NCI-H460 (cell line): ENCODE results near the gene CCDC63. TPM values are rescaled to one million over a fixed set of nuclear protein-coding genes. Genes with fewer than 3 reads are reported as not detected.

Source experiments
- DNase-seq: peaks from one replicate; pipeline ENCODE4 v3.0.0-alpha.2; 2016; ENCODE audit warnings: low read depth; ENCODE audit errors: extremely low read depth
- total RNA-seq: library from RNA; depleted of rRNA; stranded (reverse); fragments of >200 nt; shearing (Covaris generic); gene quantifications from 2 replicates; pipeline ENCODE4 v1.2.3, GENCODE V29; 2014

Gene CCDC63
- total RNA-seq, 1 experiment from 2014 or later = not detected

DNA sequence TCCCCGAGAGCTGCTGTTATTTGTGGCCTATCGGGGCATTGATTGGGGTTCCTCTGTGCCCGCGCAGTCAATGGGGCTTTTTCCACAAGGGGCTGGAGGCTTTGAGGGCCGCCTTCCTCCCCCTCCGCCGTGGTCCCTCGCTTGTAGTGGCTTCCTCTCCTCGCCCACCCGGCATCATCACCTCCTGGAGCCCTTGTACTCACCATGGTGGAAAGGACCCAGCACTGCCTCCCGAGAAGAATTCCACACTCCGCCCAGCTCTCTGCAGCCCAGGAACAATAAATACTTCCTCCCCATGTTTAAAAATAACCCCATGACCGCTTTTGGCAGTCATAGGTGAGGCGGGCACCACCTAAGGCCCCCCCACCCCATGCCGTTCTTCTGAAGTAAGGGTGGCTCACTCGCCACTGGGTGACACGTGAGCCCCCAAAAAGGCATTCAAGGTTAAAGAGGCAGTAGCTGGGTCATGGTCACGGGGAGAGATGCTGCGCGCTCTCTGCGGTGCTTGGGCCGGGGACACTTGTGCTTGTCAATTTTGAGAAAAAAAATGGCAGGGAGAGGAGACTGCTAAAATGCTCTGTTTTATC is 73.6 kb downstream of the CCDC63 start, which contains the start of gene MYL2:
TSS of gene MYL2 (minus strand) at position 256 of the 587 bp plus-strand sequence. CDS start at position 206, 50 bp downstream.
- no peak for DNase-seq

DNA sequence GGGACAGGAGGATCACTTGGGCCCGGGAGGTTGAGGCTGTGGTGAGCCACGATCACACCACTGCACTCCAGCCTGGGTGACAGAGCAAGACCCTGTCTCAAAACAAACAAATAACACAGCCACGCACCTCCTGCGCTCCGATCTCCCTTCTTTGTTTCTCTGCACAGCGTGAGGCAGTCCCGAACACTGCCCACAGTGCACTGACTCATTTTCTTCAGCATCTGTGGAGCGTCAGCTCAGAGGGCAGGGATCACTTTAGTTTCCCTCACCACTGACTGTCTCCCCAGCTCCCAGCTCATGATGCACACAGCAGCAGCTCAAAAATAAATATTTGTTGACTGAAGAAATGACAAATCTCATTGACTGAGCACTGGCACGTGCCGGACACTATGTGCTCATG is 74.5 kb downstream of the CCDC63 start:
- DNase-seq = no peak

DNA sequence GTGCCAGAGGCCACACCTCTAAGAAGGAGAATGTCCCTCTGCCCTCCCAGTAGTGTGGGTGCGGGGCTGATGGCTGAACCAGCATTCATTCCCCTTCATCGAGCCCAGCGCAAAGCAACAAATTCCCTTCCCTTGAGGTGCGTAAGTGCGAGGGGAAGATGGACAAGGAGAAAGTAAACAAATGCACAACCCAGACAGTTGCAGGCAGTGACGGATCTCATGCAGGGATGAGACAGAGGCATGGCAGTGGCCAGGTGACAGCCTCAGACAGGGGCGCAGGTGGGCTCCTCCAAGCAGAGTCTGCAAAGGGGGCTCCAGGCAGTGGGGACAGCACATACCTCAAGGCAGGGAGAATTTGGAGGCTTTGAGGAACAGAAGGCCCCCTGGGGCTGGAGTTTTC is 75.9 kb downstream of the CCDC63 start:
- DNase-seq = no peak

DNA sequence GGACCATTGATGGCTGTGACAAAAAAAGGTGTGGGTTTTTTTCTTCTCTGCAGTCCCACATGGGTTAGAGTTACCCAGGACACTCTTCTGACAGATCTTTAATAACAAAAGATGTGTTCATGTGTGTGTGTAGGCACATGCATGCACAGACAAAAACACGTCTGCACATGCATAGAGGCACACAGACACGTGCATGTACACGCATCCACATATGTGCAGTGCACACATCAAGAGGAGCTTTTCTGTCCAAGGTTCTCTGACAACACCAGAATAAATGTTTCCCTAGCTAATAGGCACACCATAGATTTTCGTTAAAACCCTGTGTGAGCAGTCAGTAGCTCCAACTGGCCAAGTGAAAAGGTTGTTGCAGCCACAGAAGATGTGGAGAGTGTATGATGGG is 76.4 kb downstream of the CCDC63 start:
- DNase-seq = no peak

DNA sequence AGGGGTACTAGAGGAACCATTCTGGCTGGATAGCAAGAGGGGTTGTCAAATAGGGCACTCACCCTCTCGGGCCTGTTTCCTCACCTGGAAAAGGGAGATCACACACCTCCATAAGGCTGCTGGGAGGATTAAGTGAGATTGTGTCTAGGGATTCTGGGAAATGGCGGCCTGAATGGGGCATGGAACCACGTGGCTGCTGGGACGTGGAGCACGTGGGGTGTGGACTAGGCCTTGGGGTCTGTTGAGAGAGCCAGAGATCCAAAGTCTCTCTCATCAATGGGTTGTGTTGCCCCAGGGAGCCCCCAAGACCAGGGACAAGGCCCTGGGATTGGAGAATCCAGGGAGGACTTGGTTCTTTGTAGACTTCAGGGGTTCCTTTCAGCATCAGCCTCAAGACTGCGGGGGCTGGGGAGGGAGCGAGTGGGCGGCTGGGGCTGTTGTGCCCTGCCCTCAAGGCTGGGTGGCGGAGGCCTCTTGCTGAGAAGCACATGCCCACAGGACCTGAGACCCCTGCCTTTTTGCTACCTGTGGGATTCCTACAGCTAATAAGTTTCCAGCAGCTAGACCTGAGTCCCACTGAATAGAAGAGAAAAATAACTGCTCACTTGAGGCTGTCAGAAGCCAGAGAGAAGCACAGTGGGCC is 77.0 kb downstream of the CCDC63 start:
- no peak for DNase-seq

DNA sequence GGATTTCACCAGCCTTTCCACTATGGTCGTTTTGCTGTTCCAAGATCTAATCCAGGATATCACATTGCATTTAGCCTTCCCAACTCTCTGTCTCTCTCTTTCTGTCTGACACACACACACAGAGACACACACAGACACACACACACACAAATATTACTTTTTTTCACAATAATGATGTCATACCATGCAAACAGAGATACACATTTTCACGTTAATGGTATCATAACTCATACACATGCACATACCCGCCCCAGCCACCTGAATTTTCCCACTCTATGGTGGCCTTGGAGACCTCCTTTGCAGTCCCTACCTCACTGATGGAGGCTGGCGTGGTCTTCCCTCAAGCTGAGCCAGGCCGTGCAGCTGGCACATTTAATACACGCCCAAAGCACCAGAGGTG is 80.8 kb downstream of the CCDC63 start:
- no peak for DNase-seq

DNA sequence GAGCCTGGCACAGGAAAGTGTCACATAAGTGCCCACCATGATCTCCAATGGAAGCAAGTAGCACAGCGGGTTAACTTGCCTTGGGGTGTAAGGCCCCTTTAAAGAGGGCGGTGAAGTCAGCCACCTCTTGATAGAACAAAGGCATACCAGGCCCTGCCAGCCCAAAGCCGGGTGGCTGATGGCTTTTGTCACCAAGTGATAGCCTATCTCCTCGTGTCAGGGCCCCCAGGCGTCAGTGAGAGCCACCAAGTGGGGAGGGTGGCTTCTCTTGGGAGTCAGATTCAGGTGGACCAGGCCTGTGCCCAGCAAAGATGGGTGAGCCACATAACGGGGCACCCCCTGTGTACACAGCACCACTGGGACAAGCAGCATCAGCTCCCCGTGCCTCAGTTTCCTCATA is 81.9 kb downstream of the CCDC63 start:
- no peak for DNase-seq

DNA sequence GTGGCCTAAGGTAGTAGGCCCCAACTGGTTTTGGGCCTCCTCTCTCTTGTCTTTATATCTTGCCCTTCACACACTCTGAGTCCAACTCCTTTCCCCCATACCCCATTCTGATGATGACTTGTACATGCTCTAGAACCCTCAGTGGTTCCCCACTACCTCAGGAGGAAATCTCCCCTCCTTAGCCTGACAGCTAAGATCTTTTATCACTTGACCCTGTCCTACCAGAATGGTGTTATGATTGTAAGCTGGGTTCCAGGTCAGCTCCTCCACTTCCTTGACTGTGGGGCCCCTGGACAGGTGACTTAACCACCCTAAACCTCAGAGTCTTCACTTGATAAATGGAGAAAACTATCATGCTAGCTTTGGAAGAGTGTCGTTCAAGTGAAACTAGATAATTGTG is 83.0 kb downstream of the CCDC63 start:
- DNase-seq = no peak

DNA sequence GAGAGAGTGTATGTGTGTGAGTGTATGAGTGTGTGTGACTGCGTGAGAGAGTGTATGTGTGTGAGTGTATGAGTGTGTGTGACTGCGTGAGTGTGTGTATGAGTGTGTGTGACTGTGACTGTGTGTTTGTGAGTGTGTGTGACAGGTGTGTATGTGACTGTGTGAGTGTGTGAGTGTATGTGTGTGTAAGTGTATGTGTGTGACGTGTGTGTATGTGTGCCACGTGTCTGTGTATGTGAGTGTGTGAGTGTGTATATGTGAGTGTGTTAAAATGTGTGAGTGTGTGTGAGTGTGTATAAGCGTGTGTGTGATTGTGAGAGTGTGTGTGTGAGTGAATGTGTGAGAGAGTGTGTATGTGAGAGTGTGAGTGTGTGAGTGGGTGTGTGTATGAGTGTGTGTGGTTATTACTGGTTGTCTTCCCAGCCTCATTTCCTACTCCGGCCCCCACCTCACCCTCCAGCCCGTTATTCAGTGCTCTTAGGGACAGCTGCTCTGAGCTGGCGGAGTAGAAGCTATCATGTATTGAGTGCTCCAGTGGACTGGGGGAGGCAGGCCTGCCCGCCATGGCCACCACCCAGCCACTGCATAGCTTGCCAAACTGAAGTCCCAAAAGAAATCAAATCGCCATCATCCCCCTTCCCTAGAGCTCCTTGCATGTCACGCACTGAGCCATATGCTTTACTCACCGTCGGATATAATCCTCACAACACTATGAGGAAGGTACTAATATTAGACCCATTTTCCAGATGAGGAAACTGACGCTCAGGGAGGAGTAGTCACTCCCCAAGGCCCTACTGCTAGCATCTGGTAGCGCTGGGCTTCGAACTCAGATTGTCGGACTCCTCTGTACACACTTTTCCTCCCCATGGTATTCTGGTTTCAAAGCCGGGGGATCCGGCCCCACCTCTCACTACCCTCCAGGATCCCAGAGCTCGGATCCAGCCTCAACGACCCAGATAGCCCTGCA is 83.8 kb downstream of the CCDC63 start:
- DNase-seq = no peak

DNA sequence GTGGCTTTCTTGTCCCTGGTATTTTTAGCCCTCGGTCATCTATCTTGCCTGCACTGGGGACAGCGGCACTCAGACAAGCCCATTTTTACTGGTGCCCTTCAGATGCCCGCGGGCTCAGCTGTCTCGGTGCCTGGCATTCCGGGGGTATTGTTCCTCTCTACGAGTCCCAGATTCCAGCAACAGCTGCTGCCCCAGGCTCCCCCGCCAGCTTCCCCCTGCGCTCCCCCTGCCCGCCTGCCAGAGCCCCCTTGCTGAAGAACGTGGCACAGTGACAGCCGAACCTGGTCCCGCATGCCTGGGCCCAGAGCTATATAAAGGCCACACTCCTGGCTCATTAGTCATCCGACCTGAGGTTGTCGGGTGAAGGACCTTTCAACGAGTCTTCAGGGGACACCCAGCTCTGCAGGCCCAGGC is 84.5 kb downstream of the CCDC63 start:
- no peak for DNase-seq

DNA sequence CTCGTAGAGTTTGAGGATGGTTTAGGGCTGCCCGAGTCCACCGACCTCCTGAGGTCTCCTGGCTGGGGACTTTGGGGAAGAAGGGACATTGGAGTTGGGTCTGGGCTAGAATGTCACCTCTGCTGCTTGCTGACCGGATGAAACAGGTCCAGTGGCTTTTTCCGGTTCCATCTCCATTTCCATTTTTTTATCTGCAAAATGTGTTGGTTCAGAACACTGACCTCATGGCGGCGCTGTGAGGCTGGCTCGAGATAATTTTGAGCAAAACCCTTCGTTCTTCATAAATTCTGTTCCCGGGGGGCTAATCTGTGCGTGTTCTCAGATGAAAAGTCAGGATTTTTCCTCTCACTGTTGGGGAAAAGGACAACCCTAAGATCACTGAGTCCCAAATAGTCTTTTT is 85.3 kb downstream of the CCDC63 start:
- no peak for DNase-seq

DNA sequence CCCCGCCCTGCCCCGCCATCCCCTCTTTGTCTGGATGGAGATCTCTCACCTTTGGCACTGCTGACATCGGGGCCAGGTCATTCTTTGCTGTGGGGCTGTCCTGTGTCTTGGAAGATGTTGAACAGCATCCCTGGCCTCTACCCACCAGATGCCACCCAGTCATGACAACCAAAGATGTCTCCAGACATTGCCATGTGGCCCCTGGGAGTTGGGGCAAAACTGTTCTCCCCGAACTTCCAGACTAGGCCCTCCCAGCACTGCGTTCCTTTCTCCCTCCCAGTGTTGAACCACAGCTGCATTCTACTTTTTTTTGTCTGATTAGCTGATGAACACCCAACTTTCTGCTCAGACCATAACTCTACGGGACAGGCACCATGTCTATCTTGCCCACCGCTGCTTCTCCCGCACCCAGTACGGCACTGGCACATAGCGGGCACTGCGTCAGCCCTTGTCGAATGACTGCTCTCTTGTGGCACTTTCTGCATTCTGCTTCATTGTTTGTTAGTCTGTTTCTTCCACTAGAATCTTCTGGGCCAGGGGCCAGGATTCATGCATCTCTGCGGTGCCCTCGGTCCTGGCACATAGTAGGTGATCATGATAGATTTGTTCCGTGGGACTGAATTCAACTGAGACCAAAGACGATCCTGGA is 86.7 kb downstream of the CCDC63 start:
- DNase-seq = no peak

DNA sequence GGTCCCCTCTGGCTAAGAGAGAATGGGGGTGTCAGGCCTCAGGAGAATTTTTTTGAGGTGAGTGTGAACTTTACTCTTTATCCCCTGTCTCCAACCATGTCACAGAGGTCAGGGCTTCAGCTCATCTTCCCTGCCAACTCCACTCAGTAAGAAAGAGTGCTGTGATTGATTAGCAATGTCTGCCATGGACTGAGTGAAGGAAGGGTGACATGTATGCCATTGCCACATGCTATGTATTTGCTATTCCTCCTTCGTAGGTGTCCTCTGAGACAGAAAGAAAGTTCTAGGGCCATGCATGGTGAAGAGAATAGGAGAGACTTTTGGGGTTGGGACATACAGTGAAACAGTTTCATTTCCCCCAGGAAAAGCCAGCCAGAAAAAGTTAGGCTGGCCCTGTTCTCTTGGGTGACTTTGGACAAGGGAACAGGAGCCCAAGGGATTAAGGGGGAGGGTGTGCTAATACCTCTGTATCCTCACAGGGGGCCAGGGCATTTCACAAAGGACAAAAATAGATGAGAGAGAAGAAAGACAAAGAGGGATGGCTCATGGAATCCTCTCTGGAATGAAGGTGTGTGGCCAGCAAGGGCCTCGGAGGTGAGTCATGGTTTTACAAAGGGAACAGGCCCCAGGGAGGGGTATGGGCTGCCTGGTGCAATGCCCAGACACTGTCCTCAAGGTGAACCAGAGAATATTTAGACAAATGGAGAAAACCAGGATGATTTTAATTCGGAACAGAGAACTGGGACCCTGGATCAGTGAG is 87.5 kb downstream of the CCDC63 start:
- no peak for DNase-seq

DNA sequence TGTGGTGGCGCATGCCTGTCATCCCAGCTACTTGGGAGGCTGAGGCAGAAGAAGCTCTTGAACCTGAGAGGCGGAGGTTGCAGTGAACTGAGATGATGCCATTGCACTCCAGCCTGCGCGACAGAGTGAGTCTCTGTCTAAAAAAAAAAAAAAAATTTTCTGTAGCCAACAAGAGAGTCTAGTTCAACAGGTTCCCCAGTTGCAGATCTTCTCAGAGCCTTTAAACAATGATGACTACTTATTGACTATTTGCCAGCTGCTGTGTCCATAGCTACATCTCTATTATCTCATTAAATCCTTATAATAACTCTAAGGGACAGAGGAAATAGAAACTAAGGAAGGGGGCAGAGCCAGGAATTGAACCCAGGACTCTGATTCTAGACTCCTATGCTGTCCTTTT is 88.8 kb downstream of the CCDC63 start:
- no peak for DNase-seq

DNA sequence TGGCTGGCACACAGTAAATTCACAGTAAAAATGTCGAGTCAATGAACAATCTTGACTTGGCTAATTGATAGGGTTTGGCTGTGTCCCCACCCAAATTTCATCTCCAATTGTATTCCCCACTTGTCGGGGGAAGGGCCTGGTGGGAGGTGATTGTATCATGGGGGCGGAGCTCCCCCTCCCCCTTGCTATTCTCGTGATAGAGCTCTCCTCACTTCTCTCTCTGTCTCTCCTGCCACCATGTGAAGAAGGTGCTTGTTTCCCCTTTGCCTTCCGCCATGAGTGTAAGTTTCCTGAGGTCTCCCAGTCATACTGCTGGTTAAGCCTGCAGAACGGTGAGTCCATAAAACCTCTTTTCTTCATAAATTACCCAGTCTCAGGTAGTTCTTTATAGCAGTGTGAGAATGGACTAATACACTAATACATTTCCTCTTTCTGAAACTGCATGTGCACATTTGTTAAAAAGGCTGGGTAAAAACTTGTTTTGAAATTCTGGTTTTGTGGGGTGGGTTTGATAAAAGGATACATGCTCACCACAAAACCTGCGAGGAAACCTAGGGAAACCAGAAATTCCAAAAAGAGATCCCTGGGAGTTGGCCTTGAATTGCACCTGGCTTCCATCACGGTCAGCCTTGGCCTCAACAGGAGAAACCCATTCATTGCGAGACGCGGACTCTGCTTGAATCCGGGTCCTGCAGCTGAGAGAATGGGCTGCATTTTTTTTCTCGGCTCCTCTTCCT is 89.7 kb downstream of the CCDC63 start:
- DNase-seq = no peak

DNA sequence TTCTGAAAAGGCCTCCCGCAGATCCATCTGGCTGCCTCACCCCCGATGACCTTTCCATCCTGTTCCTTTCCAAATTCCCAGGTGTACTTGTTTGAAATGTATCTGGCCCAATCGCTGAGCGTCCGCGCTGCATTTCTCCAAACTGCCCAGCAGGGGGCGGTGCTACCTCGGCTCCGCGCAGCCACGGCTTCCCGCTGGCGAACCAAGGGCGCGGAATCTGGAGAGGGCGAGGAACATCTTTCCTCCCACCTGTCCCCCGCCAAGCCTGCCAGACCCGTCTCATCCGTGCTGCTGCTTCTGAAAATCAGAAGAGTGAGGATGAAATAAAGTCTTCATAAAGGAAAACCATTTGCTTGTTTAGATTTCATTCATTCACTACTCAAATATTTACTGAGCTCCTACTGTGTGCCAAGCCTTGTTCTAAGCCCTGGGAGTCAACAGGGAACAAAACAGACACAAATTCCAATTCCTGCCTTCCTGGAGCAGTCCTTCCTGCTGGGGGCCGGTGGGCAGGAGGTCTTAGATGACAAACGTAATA is 90.4 kb downstream of the CCDC63 start:
- DNase-seq = peak; percentile 28

DNA sequence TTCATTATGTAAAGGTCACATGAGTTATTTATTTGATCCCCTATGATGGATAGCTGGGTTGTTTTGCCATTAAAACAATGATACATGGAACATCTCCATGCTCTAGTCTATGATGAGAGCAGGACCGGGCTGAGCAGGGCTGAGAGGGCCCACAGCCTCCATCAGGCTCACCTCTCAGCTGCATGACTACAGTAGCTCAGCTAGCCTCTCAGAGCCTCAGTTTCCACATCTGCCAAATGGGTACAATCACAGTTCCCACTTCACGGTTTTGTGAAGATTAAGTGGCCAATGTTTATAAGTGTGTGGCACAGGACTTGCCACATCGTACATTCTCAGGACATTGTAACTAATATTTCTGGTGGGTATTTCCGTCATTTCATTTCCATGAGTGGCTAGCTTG is 93.5 kb downstream of the CCDC63 start:
- DNase-seq = no peak

DNA sequence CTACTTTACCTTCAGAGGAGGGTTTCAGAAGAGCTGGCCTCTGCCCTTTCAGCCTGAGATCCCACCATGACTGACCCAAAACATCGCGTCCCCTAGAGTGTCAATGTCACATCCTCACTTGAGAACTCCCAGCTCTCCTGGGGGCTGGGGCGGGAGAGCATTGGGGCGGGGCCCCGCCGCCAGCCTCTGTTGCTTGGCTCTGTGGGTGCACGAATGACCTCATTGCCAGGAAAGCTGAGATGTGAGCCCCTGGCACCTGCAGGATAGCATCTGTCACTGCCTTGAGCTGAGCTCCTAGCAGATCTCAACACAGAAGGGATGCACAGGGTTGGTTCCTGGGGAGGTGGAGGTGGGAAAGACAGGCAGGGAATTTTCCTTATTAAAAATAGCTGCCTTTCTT is 94.1 kb downstream of the CCDC63 start:
- no peak for DNase-seq

DNA sequence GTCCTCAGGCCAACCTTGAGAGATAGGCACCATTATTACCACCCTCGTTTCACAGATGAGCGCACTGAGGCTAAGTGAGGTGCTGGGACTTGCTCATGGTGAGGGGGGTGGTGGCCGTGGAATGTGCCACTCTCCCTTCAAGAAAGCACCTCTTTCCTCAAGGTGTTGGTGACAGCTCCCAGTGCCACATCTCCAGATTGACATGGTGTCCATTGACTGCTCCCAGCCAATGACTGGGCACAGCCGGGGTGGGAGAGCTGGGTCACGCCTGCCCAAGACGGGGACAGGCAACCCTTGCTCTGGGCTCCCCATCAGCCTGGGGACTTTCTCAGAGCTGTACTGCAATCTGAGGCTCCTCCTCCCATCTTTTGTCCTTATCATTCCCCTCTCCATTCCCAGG is 94.6 kb downstream of the CCDC63 start:
- DNase-seq = no peak
